GM12878 (cell line): ENCODE measurements around the gene DCC. TPM values are rescaled to one million over a fixed set of nuclear protein-coding genes. Genes with fewer than 3 reads are reported as not detected.

ENCODE experiments used
- CBX5 ChIP-seq: sonication (generic); IDR thresholded peaks from 2 replicates; pipeline ENCODE4 v1.6.1; 2016; ENCODE audit warnings: low read depth, moderate library complexity, mild to moderate bottlenecking, inconsistent platforms
- JUND ChIP-seq: IDR thresholded peaks from 2 replicates; pipeline ENCODE4 v1.6.1; 2012; ENCODE audit warnings: low read depth, mild to moderate bottlenecking, low read length, improper control_type of control experiment, moderate library complexity
- PKNOX1 ChIP-seq: fragments of 450-650 bp; IDR thresholded peaks from 2 replicates; pipeline ENCODE4 v1.6.1; 2016; ENCODE audit warnings: mild to moderate bottlenecking
- SMARCA5 ChIP-seq: fragments of 450-650 bp; IDR thresholded peaks from 2 replicates; pipeline ENCODE4 v1.6.1; 2017; ENCODE audit warnings: mild to moderate bottlenecking
- SUPT20H ChIP-seq: IDR thresholded peaks from 2 replicates; pipeline ENCODE4 v1.6.1; 2011; ENCODE audit warnings: low read depth, mild to moderate bottlenecking, low read length, moderate library complexity, borderline replicate concordance; ENCODE audit not compliant: control insufficient read depth
- ZBTB40 ChIP-seq: fragments of 450-650 bp; IDR thresholded peaks from 2 replicates; pipeline ENCODE4 v1.6.1; 2016; ENCODE audit warnings: mild to moderate bottlenecking, moderate library complexity, borderline replicate concordance
- ZNF687 ChIP-seq: fragments of 450-650 bp; IDR thresholded peaks from 2 replicates; pipeline ENCODE4 v1.6.1; 2017; ENCODE audit warnings: mild to moderate bottlenecking, moderate library complexity
- polyA plus RNA-seq, 11 experiments: library from polyadenylated mRNA; depleted of rRNA in 4 of 11; unstranded in 6 of 11; stranded (reverse) in 5 of 11; fragments of >200 nt; fragmentation: Nextera tagmentation in 4 of 11; fragmentation: Illumina TruSeq in 1 of 11; extraction: Ambion mirVana in 4 of 11; extraction: Trizol in 1 of 11; gene quantifications; 1 replicate in 1 of 11; 2 replicates in 10 of 11; pipeline versions ENCODE4 v1.2.1 to v1.2.3, GENCODE V29; 2011 to 2016; ENCODE audit warnings: inconsistent platforms in 2 of 11, missing spikeins in 2 of 11, low read depth in 1 of 11
- total RNA-seq, 4 experiments: library from RNA; depleted of rRNA in 3 of 4; stranded (reverse); fragments of >200 nt in 3 of 4; fragmentation: Illumina TruSeq in 1 of 4; extraction: Trizol in 1 of 4; gene quantifications; 2 replicates each; pipeline versions ENCODE4 v1.2.1 to v1.2.3, GENCODE V29; 2013 to 2021
- TF ChIP-seq, protein P1 (sequence below): IDR thresholded peaks from 2 replicates; pipeline ENCODE4 v1.6.1; 2012; ENCODE audit warnings: improper control_type of control experiment, low read depth, low read length; ENCODE audit not compliant: insufficient replicate concordance

Gene DCC
- total and polyA plus RNA-seq, 10 of the 15 experiments (the other 5 are each of a cell fraction or from before 2014, with no cell fraction given) = 0.01 TPM; not detected in 9

DNA sequence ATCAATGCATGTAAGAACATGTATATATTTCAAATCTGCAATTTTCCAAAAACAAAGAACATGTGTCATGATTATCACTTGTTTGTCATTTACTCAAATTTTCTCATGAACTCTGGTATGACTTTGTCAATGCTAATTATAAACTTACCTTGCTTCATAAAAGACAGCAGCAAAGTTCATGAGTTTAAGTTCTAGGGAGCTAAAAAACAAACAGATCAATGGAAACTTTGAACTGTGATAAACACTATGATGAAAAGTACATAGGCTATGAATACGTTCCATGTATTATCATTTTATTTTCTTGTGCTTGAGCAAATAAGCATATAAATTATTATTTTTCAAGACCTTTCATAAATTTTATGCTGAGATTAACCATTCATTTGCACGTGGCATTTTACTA, 943.7 kb downstream of the DCC start (continued):
- TF ChIP-seq CBX5 (no peak), PKNOX1 (no peak), SUPT20H (no peak), ZNF687 (no peak), SMARCA5 (no peak), ZBTB40 (no peak), JUND (no peak)
- TF ChIP-seq, protein P1, sequence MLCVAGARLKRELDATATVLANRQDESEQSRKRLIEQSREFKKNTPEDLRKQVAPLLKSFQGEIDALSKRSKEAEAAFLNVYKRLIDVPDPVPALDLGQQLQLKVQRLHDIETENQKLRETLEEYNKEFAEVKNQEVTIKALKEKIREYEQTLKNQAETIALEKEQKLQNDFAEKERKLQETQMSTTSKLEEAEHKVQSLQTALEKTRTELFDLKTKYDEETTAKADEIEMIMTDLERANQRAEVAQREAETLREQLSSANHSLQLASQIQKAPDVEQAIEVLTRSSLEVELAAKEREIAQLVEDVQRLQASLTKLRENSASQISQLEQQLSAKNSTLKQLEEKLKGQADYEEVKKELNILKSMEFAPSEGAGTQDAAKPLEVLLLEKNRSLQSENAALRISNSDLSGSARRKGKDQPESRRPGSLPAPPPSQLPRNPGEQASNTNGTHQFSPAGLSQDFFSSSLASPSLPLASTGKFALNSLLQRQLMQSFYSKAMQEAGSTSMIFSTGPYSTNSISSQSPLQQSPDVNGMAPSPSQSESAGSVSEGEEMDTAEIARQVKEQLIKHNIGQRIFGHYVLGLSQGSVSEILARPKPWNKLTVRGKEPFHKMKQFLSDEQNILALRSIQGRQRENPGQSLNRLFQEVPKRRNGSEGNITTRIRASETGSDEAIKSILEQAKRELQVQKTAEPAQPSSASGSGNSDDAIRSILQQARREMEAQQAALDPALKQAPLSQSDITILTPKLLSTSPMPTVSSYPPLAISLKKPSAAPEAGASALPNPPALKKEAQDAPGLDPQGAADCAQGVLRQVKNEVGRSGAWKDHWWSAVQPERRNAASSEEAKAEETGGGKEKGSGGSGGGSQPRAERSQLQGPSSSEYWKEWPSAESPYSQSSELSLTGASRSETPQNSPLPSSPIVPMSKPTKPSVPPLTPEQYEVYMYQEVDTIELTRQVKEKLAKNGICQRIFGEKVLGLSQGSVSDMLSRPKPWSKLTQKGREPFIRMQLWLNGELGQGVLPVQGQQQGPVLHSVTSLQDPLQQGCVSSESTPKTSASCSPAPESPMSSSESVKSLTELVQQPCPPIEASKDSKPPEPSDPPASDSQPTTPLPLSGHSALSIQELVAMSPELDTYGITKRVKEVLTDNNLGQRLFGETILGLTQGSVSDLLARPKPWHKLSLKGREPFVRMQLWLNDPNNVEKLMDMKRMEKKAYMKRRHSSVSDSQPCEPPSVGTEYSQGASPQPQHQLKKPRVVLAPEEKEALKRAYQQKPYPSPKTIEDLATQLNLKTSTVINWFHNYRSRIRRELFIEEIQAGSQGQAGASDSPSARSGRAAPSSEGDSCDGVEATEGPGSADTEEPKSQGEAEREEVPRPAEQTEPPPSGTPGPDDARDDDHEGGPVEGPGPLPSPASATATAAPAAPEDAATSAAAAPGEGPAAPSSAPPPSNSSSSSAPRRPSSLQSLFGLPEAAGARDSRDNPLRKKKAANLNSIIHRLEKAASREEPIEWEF = no peak
